Spleen (tissue), 11 donors: Measurements from ENCODE around the gene RGS14. TPM values are rescaled to one million over a fixed set of nuclear protein-coding genes. Genes with fewer than 3 reads are reported as not detected.

Source experiments
- DNase-seq: peaks from one replicate; pipeline ENCODE4 v3.0.0-alpha.2; 2020
- H3K27ac ChIP-seq, 8 donors: fragments of 200-600 bp; sonication (generic) in 7 of 8; 1 replicate in 4 of 8; 2 replicates in 4 of 8; pipeline versions ENCODE4 v1.5.0 to v1.8.0; 2016 to 2021; ENCODE audit warnings: inconsistent platforms in 4 of 8, mild to moderate bottlenecking in 4 of 8, moderate library complexity in 1 of 8
- H3K27me3 ChIP-seq, 7 donors: fragments of 200-600 bp; sonication (generic) in 6 of 7; replicated peaks in 1 of 7; 1 replicate in 4 of 7; 2 replicates in 3 of 7; pipeline versions ENCODE4 v1.5.0 to v1.8.0; 2016 to 2021; ENCODE audit warnings: inconsistent platforms in 3 of 7, mild to moderate bottlenecking in 1 of 7
- H3K36me3 ChIP-seq, 6 donors: fragments of 200-600 bp; sonication (generic) in 5 of 6; 1 replicate in 4 of 6; 2 replicates in 2 of 6; pipeline versions ENCODE4 v1.5.0 to v1.8.0; 2016 to 2021; ENCODE audit warnings: inconsistent platforms in 2 of 6
- H3K4me1 ChIP-seq, 6 donors: fragments of 200-600 bp; sonication (generic) in 5 of 6; 1 replicate in 3 of 6; 2 replicates in 3 of 6; pipeline versions ENCODE4 v1.5.0 to v1.8.0; 2016 to 2021; ENCODE audit warnings: inconsistent platforms in 3 of 6
- H3K4me3 ChIP-seq, 8 donors: fragments of 200-600 bp; sonication (generic) in 7 of 8; 1 replicate in 4 of 8; 2 replicates in 4 of 8; pipeline versions ENCODE4 v1.5.0 to v1.8.0; 2016 to 2021; ENCODE audit warnings: inconsistent platforms in 4 of 8, mild to moderate bottlenecking in 4 of 8, moderate library complexity in 2 of 8
- H3K9me3 ChIP-seq, 8 donors: fragments of 200-600 bp; sonication (generic) in 7 of 8; 1 replicate in 4 of 8; 2 replicates in 4 of 8; pipeline versions ENCODE4 v1.5.0 to v1.8.0; 2016 to 2021; ENCODE audit warnings: inconsistent platforms in 4 of 8
- POLR2A ChIP-seq, 3 donors: fragments of 450-650 bp; IDR thresholded peaks; one replicate each; pipeline ENCODE4 v1.5.1; 2017; ENCODE audit warnings: antibody characterized with exemption in 3 of 3, mild to moderate bottlenecking in 1 of 3
- POLR2AphosphoS5 ChIP-seq, 3 donors: sonication (generic); formaldehyde crosslinking; IDR thresholded peaks; one replicate each; pipeline ENCODE4 v1.5.1; 2017; ENCODE audit warnings: antibody characterized with exemption in 3 of 3
- WGBS, 5 donors: extraction: QIAGEN DNeasy Blood & Tissue Kit in 3 of 5; methylation state at CpG; one replicate each; pipeline versions ENCODE4 v1.1.5 to v1.1.7; 2013 to 2018; 5-methylcytosine and 5-hydroxymethylcytosine counted together
- intact Hi-C: fragments of 100-400 bp; cut with DNase I; formaldehyde crosslinking; loops from one replicate; pipeline ENCODE4 v1.15.0; 2023; ENCODE audit warnings: low total_unique reads
- polyA plus RNA-seq, 3 donors: library from polyadenylated mRNA; stranded (reverse); fragments of 200-250 nt; gene quantifications; one replicate each; pipeline ENCODE4 v1.2.1, GENCODE V29; 2013
- total RNA-seq, 7 donors: library from RNA; depleted of rRNA in 3 of 7; stranded (reverse); fragments of >200 nt in 3 of 7; fragmentation: NEBNext Ultra II Directional in 4 of 7; extraction: Animal tissue kit (Norgen Biotek cat#: 25700) in 4 of 7; gene quantifications; one replicate each; pipeline versions ENCODE4 v1.1.0 to v1.2.1, GENCODE V29; 2016 to 2021
- TF ChIP-seq, protein P1 (sequence below), 11 experiments: fragments of 200-600 bp in 7 of 11; fragments of 450-650 bp in 4 of 11; sonication (generic) in 4 of 11; IDR thresholded peaks in 8 of 11; conservative IDR thresholded peaks in 3 of 11; 1 replicate in 7 of 11; 2 replicates in 4 of 11; pipeline versions ENCODE4 v1.4.0 to v1.8.0; 2016 to 2021; ENCODE audit warnings: antibody characterized with exemption in 11 of 11, inconsistent platforms in 4 of 11, mild to moderate bottlenecking in 1 of 11
- donor health status: healthy with polysubstance abuse.
- donor health status: DM: no; HTN: no; CAD: no; lungs with moderate emphysema.
- donor health status: DM: no; HTN: no; CAD: no.
- donor health status: Bipolar disorder and iron deficiency.
- donor health status: healthy.
- donor health status: DM: no; HTN: no; CAD: no.
- donor health status: DM: yes; HTN: yes; CAD: no.

RGS14 gene
- total and polyA plus RNA-seq, 10 donors = 45.3 to 111 (median 76.9) TPM

DNA sequence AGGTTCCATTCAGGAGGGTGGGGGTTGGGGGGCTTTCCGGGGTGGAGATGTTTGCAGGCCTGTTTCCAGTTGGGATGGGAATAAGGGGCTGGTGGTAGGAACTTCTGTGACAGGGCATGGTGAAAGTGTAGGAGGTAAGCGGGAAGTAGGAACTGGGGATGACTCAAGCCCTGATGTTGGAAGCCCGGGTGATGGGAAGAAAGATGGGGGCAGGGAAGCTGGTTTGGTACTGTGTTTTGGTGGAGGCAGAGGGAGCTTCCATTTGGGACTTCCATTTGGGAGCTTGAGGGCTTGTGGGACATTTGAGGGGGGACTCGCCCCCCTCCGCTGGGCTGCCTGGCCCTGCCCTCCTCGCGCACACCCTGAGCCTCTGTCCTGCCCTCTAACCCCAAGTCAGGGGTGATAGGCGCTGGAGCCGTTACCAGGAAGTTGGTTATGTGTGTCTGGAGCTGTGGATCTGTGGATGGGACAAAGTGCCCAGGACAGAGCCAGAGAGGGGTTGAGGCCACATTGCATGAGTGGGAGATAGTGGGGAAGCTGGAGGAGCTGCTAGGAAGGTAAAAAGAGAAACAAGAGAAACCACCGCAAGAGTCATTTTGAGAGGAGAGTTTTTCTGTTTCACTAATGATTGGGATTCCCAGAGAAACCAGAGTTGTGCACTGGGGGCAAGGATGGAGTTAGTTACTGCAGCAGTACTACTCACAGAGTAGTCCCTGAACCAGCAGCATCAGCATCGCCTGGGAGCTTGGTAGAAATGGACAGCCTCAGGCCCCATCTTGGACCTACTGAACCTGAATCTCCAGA lies 6.6 kb downstream of the RGS14 start:
- no peak overlapping the region for H3K4me3 ChIP-seq
- no peak for DNase-seq
- 67 to 86% (median 71%) methylated on average over 11 of the region's 11 CpGs for WGBS, 5 donors
- no peaks in the 10 kb centered on the region for H3K9me3 ChIP-seq
- TF ChIP-seq POLR2AphosphoS5 (IDR thresholded peaks at IDR 0.05) (no peak), POLR2A (IDR thresholded peaks at IDR 0.05) (no peak)
- TF ChIP-seq, protein P1, sequence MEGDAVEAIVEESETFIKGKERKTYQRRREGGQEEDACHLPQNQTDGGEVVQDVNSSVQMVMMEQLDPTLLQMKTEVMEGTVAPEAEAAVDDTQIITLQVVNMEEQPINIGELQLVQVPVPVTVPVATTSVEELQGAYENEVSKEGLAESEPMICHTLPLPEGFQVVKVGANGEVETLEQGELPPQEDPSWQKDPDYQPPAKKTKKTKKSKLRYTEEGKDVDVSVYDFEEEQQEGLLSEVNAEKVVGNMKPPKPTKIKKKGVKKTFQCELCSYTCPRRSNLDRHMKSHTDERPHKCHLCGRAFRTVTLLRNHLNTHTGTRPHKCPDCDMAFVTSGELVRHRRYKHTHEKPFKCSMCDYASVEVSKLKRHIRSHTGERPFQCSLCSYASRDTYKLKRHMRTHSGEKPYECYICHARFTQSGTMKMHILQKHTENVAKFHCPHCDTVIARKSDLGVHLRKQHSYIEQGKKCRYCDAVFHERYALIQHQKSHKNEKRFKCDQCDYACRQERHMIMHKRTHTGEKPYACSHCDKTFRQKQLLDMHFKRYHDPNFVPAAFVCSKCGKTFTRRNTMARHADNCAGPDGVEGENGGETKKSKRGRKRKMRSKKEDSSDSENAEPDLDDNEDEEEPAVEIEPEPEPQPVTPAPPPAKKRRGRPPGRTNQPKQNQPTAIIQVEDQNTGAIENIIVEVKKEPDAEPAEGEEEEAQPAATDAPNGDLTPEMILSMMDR (IDR thresholded peaks at IDR 0.05 in 8 of 11, conservative IDR thresholded peaks at IDR 0.05 in 3 of 11) = no peak
- H3K27me3 ChIP-seq = no peaks in the 10 kb centered on the region
- peaks cover 25 to 100% (median 79%) of the 10 kb centered on the region in 6 donors for H3K4me1 ChIP-seq
- peaks cover 0 to 48% (median 28%) of the 10 kb centered on the region in 6 donors for H3K36me3 ChIP-seq
- intact Hi-C loops = loop anchor here (10.0 kb wide), 1 partner anchor 50 kb away; the partner anchor contains the start of gene MXD3
- peak overlapping the region in 1 of 8 donors; percentile 92 for H3K27ac ChIP-seq

GRCh38 chr5:177365845-177366527 lies 8.3 kb downstream of the RGS14 start:
- no peaks in the 10 kb centered on the region for H3K9me3 ChIP-seq
- peaks cover 0 to 61% (median 28%) of the 10 kb centered on the region in 6 donors for H3K36me3 ChIP-seq
- no peak for TF ChIP-seq POLR2A (IDR thresholded peaks at IDR 0.05)
- no peak for TF ChIP-seq POLR2AphosphoS5 (IDR thresholded peaks at IDR 0.05)
- TF ChIP-seq, protein P1 (IDR thresholded peaks at IDR 0.05 in 8 of 11, conservative IDR thresholded peaks at IDR 0.05 in 3 of 11) = no peak
- WGBS, 5 donors = 84 to 91% (median 86%) methylated on average over 14 of the region's 14 CpGs
- peaks cover 17 to 98% (median 78%) of the 10 kb centered on the region in 6 donors for H3K4me1 ChIP-seq
- no peak for DNase-seq
- intact Hi-C loops = loop anchor here (10.0 kb wide), 1 partner anchor 51 kb away; the partner anchor contains the start of gene MXD3
- H3K4me3 ChIP-seq = no peak overlapping the region
- no peaks in the 10 kb centered on the region for H3K27me3 ChIP-seq
- peak overlapping the region in 7 of 8 donors; percentile 76 to 87 (median 82) for H3K27ac ChIP-seq

- Histone ChIP-seq H3K27me3 (no peaks in the 10 kb centered on the region), H3K4me3 (peak overlapping the region in 6 of 8 donors; percentile 16 to 61 (median 26)), H3K4me1 (peaks cover 12 to 98% (median 78%) of the 10 kb centered on the region in 6 donors), H3K9me3 (no peaks in the 10 kb centered on the region), H3K27ac (peak overlapping the region; percentile 39 to 87 (median 82)), H3K36me3 (peaks cover 0 to 68% (median 28%) of the 10 kb centered on the region in 6 donors)
- DNase-seq = peak; percentile 86
- WGBS, 5 donors = 56 to 78% (median 71%) methylated on average over 30 to 36 of the region's 36 CpGs
- intact Hi-C loops = loop anchor here (10.0 kb wide), 1 partner anchor 52 kb away; the partner anchor contains the start of gene MXD3
- TF ChIP-seq POLR2AphosphoS5 (IDR thresholded peaks at IDR 0.05) (peak in 1 of 3 donors; percentile 59), POLR2A (IDR thresholded peaks at IDR 0.05) (no peak)
These were observed 9.0 kb downstream of the RGS14 start for GRCh38 chr5:177366528-177367322.

DNA sequence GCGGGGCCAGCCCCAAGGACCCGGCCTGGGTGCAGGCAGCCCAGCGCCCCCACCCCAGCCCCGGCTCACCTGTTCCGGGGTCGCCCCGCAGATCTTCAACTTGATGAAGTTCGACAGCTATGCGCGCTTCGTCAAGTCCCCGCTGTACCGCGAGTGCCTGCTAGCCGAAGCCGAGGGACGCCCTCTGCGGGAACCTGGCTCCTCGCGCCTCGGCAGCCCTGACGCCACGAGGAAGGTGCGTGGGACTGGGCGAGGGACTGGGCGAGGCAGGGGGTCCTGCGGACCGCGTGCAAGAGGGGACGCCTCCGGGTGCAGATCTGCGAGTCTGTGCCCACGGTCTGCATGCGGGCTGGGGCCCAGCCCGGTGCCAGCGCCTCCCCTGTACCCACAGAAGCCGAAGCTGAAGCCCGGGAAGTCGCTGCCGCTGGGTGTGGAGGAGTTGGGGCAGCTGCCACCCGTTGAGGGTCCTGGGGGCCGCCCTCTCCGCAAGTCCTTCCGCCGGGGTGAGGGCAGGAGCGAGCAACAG lies 9.7 kb downstream of the RGS14 start:
- no peaks in the 10 kb centered on the region for H3K9me3 ChIP-seq
- TF ChIP-seq POLR2A (IDR thresholded peaks at IDR 0.05) = no peak
- TF ChIP-seq, protein P1 (IDR thresholded peaks at IDR 0.05 in 8 of 11, conservative IDR thresholded peaks at IDR 0.05 in 3 of 11) = no peak
- TF ChIP-seq POLR2AphosphoS5 (IDR thresholded peaks at IDR 0.05) = peak in 1 of 3 donors; percentile 19
- peak overlapping the region in 5 of 8 donors; percentile 80 to 87 (median 83) for H3K27ac ChIP-seq
- peak overlapping the region in 6 of 8 donors; percentile 16 to 61 (median 26) for H3K4me3 ChIP-seq
- peaks cover 0 to 74% (median 34%) of the 10 kb centered on the region in 6 donors for H3K36me3 ChIP-seq
- intact Hi-C loops = loop anchor here (10.0 kb wide), 1 partner anchor 53 kb away; the partner anchor contains the start of gene MXD3
- no peaks in the 10 kb centered on the region for H3K27me3 ChIP-seq
- 72 to 88% (median 84%) methylated on average over 28 to 46 of the region's 46 CpGs for WGBS, 5 donors
- no peak for DNase-seq
- H3K4me1 ChIP-seq = peaks cover 10 to 98% (median 78%) of the 10 kb centered on the region in 6 donors
